Measurements from ENCODE around the gene CLDN6. TPM values are rescaled to one million over a fixed set of nuclear protein-coding genes. Genes with fewer than 3 reads are reported as not detected.
A peak's percentile ranks its signal among the peaks of the same experiment; 100 is the strongest.

CLDN6 gene
- total and polyA plus RNA-seq, 9 of the 15 experiments (the other 6 are each of a cell fraction or from before 2014, with no cell fraction given) = 0.22 to 0.75 (median 0.38) TPM; not detected in 3

GRCh38 chr16:2980227-2981176 is 37.5 kb downstream of the CLDN6 start, which contains the start of gene PKMYT1 (continued):
- TF ChIP-seq, protein P1, sequence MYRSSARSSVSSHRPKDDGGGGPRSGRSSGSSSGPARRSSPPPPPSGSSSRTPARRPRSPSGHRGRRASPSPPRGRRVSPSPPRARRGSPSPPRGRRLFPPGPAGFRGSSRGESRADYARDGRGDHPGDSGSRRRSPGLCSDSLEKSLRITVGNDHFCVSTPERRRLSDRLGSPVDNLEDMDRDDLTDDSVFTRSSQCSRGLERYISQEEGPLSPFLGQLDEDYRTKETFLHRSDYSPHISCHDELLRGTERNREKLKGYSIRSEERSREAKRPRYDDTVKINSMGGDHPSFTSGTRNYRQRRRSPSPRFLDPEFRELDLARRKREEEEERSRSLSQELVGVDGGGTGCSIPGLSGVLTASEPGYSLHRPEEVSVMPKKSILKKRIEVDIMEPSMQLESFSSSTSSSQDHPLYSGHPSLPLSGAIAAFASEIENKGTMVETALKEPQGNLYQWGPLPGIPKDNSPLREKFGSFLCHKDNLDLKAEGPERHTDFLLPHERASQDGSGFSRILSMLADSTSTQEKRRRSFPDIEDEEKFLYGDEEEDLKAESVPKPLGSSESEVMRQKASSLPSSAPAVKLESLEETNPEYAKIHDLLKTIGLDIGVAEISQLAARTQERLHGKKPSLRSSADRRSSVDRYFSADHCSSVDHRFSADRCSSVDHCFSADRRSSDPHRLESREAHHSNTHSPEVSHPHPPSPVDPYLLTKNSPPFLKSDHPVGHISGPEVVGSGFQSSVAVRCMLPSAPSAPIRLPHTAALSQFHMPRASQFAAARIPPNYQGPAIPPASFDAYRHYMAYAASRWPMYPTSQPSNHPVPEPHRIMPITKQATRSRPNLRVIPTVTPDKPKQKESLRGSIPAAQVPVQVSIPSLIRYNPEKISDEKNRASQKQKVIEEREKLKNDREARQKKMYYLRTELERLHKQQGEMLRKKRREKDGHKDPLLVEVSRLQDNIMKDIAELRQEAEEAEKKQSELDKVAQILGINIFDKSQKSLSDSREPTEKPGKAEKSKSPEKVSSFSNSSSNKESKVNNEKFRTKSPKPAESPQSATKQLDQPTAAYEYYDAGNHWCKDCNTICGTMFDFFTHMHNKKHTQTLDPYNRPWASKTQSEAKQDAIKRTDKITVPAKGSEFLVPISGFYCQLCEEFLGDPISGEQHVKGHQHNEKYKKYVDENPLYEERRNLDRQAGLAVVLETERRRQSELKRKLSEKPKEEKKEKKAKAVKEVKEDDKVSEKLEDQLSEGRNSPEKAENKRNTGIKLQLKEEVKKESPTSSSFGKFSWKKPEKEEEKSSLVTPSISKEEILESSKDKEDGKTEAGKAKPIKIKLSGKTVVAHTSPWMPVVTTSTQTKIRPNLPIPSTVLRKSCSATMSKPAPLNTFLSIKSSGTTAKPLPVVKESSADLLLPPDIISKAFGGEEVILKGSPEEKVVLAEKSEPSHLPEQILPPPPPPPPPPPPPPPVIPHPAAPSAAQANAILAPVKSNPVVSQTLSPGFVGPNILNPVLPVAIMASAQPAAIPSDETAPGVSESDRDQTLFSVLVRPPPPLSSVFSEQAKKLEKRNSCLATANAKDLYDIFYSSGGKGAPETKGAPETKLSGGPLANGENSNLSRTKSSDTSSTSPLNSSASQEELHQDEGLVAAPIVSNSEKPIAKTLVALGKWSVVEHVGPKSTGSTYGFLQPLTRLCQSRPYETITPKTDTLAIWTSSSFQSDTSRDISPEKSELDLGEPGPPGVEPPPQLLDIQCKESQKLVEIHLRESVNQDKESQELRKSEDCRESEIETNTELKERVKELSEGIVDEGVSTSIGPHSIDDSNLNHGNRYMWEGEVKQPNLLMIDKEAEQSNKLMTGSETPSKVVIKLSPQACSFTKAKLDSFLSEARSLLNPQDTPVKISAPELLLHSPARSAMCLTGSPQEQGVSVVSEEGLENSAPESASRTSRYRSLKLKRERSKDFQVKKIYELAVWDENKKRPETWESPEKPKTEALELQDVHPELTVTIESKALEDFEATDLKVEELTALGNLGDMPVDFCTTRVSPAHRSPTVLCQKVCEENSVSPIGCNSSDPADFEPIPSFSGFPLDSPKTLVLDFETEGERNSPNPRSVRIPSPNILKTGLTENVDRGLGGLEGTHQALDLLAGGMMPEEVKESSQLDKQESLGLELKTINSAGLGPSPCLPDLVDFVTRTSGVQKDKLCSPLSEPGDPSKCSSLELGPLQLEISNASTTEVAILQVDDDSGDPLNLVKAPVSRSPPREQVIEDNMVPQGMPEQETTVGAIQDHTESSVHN (IDR thresholded peaks at IDR 0.05; ENCODE audit: borderline replicate concordance in 1 of 2, low read depth in 1 of 2) = no peak
- no peak for TF ChIP-seq ZNF124 (CRISPR knock-in tag; IDR thresholded peaks at IDR 0.05)
- no peak for TF ChIP-seq ZNF639 (CRISPR knock-in tag; conservative IDR thresholded peaks at IDR 0.05 in 1 of 2, IDR thresholded peaks at IDR 0.05 in 1 of 2)
- peak; percentile 42; the same call in 1 of the 2 replicates for TF ChIP-seq ZNF431 (CRISPR knock-in tag; IDR thresholded peaks at IDR 0.05)
- no peak for TF ChIP-seq ADNP (tag; IDR thresholded peaks at IDR 0.05)
- no peak for TF ChIP-seq ARID3B (CRISPR knock-in tag; IDR thresholded peaks at IDR 0.05; ENCODE audit: borderline replicate concordance)
- TF ChIP-seq ATF7 (IDR thresholded peaks at IDR 0.05) = peak; percentile 27; the same call in 1 of the 2 replicates
- TF ChIP-seq POLR3A (IDR thresholded peaks at IDR 0.05; ENCODE audit: borderline replicate concordance, extremely low read depth, insufficient read depth, insufficient read length) = no peak
- 0 out of 2 replicates have a peak, but pooled peaks have one; percentile 43 for TF ChIP-seq MEF2A (IDR thresholded peaks at IDR 0.05; ENCODE audit: control insufficient read depth, low read depth, low read length)
- no peak for TF ChIP-seq ARNT (IDR thresholded peaks at IDR 0.05)
- TF ChIP-seq PHF20 (IDR thresholded peaks at IDR 0.05; ENCODE audit: partially characterized antibody) = peak; percentile 28
- TF ChIP-seq, protein P2, sequence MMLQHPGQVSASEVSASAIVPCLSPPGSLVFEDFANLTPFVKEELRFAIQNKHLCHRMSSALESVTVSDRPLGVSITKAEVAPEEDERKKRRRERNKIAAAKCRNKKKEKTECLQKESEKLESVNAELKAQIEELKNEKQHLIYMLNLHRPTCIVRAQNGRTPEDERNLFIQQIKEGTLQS (IDR thresholded peaks at IDR 0.05) = no peak
- TF ChIP-seq, protein P2 (CRISPR knock-in tag; conservative IDR thresholded peaks at IDR 0.05) = 0 out of 2 replicates have a peak, but pooled peaks have one; percentile 12

Measured in K562 (cell line).